CD4-positive, alpha-beta T cell (primary cell): ENCODE results near the gene ABCC2. TPM values are rescaled to one million over a fixed set of nuclear protein-coding genes. Genes with fewer than 3 reads are reported as not detected.
"Not testable (repeated sequence)": the region's sequence is repeated elsewhere in the genome, so short reads cannot be mapped to it uniquely, and the experiment has no call there.

ENCODE experiments used
- ATAC-seq: fragments of 200-7000 bp; cut with Tn5 transposase; one replicate; pipeline ENCODE4 v1.10.0; 2022; ENCODE audit warnings: mild to moderate bottlenecking; ENCODE audit not compliant: poor library complexity
- CTCF ChIA-PET: fragments of 350-600 bp; sonication (Branson Sonifier 250); formaldehyde crosslinking; loops from one replicate; lab custom pipeline; 2021; ENCODE audit warnings: antibody characterized with exemption, inconsistent platforms; lab: Charles Lee
- POLR2A ChIA-PET: fragments of 350-600 bp; sonication (Branson Sonifier 250); formaldehyde crosslinking; loops from one replicate; lab custom pipeline; 2021; ENCODE audit warnings: antibody characterized with exemption, inconsistent platforms; lab: Charles Lee
- DNase-seq, 14 experiments: peaks; one replicate each; pipeline ENCODE4 v3.0.0-alpha.2; 2013 to 2020; ENCODE audit warnings: mixed read lengths in 2 of 14
- H3K27ac ChIP-seq, 2 donors: one replicate each; pipeline versions ENCODE4 v1.5.1 to v1.7.0; 2013; ENCODE audit warnings: low read length in 2 of 2, low read depth in 1 of 2, mild to moderate bottlenecking in 1 of 2
- H3K27me3 ChIP-seq, 2 experiments: 1 replicate in 1 of 2; 2 replicates in 1 of 2; pipeline versions ENCODE4 v1.6.1 to v1.7.0; 2013; ENCODE audit warnings: low read length in 2 of 2, control low read depth in 1 of 2, mild to moderate bottlenecking in 1 of 2, moderate library complexity in 1 of 2; ENCODE audit not compliant: insufficient read depth in 2 of 2, control insufficient read depth in 1 of 2
- H3K36me3 ChIP-seq: one replicate; pipeline ENCODE4 v1.6.1; 2013; ENCODE audit warnings: low read length, control low read depth; ENCODE audit not compliant: insufficient read depth
- H3K4me1 ChIP-seq: one replicate; pipeline ENCODE4 v1.6.1; 2013; ENCODE audit warnings: low read length, control low read depth; ENCODE audit not compliant: insufficient read depth
- H3K4me3 ChIP-seq: one replicate; pipeline ENCODE4 v1.5.1; 2013; ENCODE audit warnings: mild to moderate bottlenecking, low read length, moderate library complexity
- H3K9me3 ChIP-seq, 2 experiments: 1 replicate in 1 of 2; 2 replicates in 1 of 2; pipeline versions ENCODE4 v1.6.1 to v1.7.0; 2013; ENCODE audit warnings: low read length in 2 of 2, mild to moderate bottlenecking in 2 of 2, control low read depth in 1 of 2, moderate library complexity in 1 of 2; ENCODE audit not compliant: control insufficient read depth in 1 of 2, insufficient read depth in 1 of 2
- H3K27ac Mint-ChIP-seq: one replicate; pipeline ENCODE4 v1.8.0; 2020; ENCODE audit warnings: mixed read lengths
- H3K27me3 Mint-ChIP-seq: one replicate; pipeline ENCODE4 v1.8.0; 2021; ENCODE audit warnings: mixed read lengths
- H3K36me3 Mint-ChIP-seq: one replicate; pipeline ENCODE4 v1.8.0; 2021; ENCODE audit warnings: low read depth, mixed read lengths
- H3K4me1 Mint-ChIP-seq: one replicate; pipeline ENCODE4 v1.8.0; 2021; ENCODE audit warnings: low read depth, mixed read lengths
- H3K4me3 Mint-ChIP-seq: one replicate; pipeline ENCODE4 v1.8.0; 2020; ENCODE audit warnings: mild to moderate bottlenecking, mixed read lengths
- H3K9me3 Mint-ChIP-seq: one replicate; pipeline ENCODE4 v1.8.0; 2020; ENCODE audit warnings: mixed read lengths
- intact Hi-C, 2 experiments: fragments of 100-400 bp; cut with DNase I in 1 of 2; cut with micrococcal nuclease in 1 of 2; formaldehyde crosslinking; loops; one replicate each; pipeline versions ENCODE4 v1.15.1 to v1.9.0; 2023 to 2025; cut with DNase I, micrococcal nuclease
- total RNA-seq, 174 experiments: library from RNA in 2 of 174; stranded (reverse) in 2 of 174; gene quantifications; one replicate each; pipeline ENCODE4 v1.2.3 and lab custom pipeline; 2021 to 2026
- TF ChIP-seq, protein P1 (sequence below): fragments of 200-600 bp; IDR thresholded peaks from one replicate; pipeline ENCODE4 v1.8.0; 2022; ENCODE audit warnings: antibody characterized with exemption, mild to moderate bottlenecking

ABCC2 gene
- total RNA-seq, 2 experiments from 2014 or later = 3.0 to 3.4 TPM

DNA sequence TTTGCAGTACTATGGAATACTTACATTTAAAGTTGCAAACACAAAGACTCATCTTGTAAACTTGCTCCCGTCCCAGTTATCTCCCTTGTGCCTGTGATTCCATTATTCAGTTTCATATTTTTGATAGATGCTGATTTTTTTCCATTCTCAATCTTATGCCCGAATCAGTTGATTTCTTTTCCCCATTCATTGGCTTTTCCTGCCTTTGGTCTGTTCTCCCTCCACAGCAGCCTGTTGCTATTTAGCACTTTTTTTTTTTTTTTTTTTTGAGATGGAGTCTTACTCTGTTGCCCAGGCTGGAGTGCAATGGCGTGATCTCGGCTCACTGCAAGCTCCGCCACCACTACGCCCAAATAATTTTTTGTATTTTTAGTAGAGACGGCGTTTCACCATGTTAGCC is 78.0 kb downstream of the ABCC2 start:
- DNase-seq (no peak), ATAC-seq (no peak)
- H3K4me1 Mint-ChIP-seq = no peaks in the 10 kb centered on the region
- H3K27ac Mint-ChIP-seq = no peak overlapping the region
- intact Hi-C loops = no loop called here
- TF ChIP-seq, protein P1, sequence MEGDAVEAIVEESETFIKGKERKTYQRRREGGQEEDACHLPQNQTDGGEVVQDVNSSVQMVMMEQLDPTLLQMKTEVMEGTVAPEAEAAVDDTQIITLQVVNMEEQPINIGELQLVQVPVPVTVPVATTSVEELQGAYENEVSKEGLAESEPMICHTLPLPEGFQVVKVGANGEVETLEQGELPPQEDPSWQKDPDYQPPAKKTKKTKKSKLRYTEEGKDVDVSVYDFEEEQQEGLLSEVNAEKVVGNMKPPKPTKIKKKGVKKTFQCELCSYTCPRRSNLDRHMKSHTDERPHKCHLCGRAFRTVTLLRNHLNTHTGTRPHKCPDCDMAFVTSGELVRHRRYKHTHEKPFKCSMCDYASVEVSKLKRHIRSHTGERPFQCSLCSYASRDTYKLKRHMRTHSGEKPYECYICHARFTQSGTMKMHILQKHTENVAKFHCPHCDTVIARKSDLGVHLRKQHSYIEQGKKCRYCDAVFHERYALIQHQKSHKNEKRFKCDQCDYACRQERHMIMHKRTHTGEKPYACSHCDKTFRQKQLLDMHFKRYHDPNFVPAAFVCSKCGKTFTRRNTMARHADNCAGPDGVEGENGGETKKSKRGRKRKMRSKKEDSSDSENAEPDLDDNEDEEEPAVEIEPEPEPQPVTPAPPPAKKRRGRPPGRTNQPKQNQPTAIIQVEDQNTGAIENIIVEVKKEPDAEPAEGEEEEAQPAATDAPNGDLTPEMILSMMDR = no peak
- POLR2A ChIA-PET = no interaction called here
- peaks cover 0 to 4% of the 10 kb centered on the region in 2 experiments for H3K27me3 ChIP-seq
- H3K27me3 Mint-ChIP-seq = peaks cover 47% of the 10 kb centered on the region
- CTCF ChIA-PET = interaction anchor here (1.5 kb wide), 1 partner anchor 15 kb away, joined by 6 read pairs; no protein-coding TSS in a partner anchor
- H3K9me3 ChIP-seq = no peaks in the 10 kb centered on the region
- H3K9me3 Mint-ChIP-seq = no peaks in the 10 kb centered on the region
- H3K27ac ChIP-seq = no peak overlapping the region
- H3K4me3 ChIP-seq = no peak overlapping the region
- H3K36me3 ChIP-seq = no peaks in the 10 kb centered on the region
- no peaks in the 10 kb centered on the region for H3K4me1 ChIP-seq
- H3K36me3 Mint-ChIP-seq = no peaks in the 10 kb centered on the region
- no peak overlapping the region for H3K4me3 Mint-ChIP-seq

DNA sequence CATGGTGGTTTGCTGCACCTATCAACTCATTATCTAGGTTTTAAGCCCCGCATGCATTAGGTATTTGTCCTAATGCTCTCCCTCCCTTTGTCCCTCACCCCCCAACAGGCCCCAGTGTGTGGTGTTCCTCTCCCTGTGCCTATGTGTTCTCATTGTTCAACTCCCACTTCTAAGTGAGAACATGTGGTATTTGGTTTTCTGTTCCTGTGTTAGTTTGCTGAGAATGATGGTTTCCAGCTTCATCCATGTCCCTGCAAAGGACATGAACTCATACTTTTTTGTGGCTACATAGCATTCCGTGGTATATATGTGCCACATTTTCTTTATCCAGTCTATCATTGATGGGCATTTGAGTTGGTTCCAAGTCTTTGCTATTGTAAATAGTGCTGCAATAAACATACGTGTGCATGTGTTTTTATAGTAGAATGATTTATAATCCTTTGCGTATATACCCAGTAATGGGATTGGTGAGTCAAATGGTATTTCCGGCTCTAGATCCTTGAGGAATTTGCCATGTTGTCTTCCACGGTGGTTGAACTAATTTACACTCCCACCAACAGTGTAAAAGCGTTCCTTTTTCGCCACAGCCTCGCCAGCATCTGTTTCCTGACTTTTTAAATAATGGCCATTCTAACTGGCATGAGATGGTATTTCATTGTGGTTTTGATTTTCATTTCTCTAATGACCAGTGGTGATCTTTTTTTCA is 81.2 kb downstream of the ABCC2 start:
- POLR2A ChIA-PET, H3K27ac Mint-ChIP-seq, CTCF ChIA-PET, DNase-seq, H3K27me3 ChIP-seq, H3K36me3 Mint-ChIP-seq, ATAC-seq, H3K4me3 Mint-ChIP-seq, H3K9me3 Mint-ChIP-seq, H3K36me3 ChIP-seq, H3K4me3 ChIP-seq, H3K4me1 Mint-ChIP-seq, H3K9me3 ChIP-seq, H3K4me1 ChIP-seq, intact Hi-C loops, H3K27ac ChIP-seq: not testable (repeated sequence)
- peaks cover 70% of the 10 kb centered on the region for H3K27me3 Mint-ChIP-seq

DNA sequence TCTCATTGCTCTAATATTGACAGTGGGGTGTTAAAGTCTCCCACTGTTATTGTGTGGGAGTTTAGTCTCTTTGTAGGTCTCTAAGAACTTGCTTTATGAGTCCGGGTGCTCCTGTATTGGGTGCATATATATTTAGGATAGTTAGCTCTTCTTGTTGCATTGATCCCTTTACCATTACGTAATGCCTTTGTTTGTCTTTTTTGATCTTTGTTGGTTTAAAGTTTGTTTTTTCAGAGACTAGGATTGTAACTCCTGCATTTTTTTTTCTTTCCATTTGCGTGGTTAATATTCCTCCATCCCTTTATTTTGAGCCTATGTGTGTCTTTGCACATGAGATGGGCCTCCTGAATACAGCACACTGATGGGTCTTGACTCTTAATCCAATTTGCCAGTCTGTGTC is 84.8 kb downstream of the ABCC2 start:
- peaks cover 24% of the 10 kb centered on the region for H3K4me1 Mint-ChIP-seq
- H3K27me3 ChIP-seq = peaks cover 25% of the 10 kb centered on the region in 2 experiments
- H3K27ac ChIP-seq, DNase-seq, H3K27ac Mint-ChIP-seq, H3K4me3 Mint-ChIP-seq, H3K9me3 Mint-ChIP-seq, H3K4me3 ChIP-seq, POLR2A ChIA-PET, intact Hi-C loops, H3K9me3 ChIP-seq, H3K36me3 ChIP-seq, H3K36me3 Mint-ChIP-seq, ATAC-seq: not testable (repeated sequence)
- H3K27me3 Mint-ChIP-seq = peaks cover 89% of the 10 kb centered on the region
- peaks cover 22% of the 10 kb centered on the region for H3K4me1 ChIP-seq
- CTCF ChIA-PET = interaction anchor here (1.2 kb wide), 1 partner anchor 22 kb away, joined by 3 read pairs; no protein-coding TSS in a partner anchor

DNA sequence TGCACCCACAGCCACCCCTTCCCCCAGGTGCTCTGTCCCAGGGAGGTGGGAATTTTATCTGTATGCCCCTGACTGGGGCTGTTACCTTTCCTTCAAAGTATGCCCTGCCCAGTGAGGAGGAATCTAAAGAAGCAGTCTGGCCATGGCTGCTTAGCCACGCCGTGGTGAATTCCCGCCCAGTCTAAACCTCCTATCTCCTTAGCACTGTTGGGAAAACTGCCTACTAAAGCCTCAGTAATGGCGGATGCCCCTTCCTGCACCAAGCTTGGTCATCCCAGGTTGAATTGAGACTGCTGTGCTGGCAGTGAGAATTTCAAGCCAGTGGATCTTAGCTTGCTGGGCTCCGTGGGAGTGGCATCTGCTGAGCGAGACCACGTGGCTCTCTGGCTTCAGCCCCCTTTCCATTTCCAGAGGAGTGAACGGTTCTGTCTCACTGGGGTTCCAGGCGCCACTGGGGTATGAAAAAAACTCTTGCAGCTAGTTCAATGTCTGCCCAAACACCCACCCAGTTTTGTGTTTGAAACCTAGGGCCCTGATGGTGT is 87.2 kb downstream of the ABCC2 start:
- DNase-seq (no peak), ATAC-seq (no peak)
- Histone ChIP-seq H3K4me1 (peaks cover 22% of the 10 kb centered on the region), H3K9me3 (peaks cover 0 to 8% of the 10 kb centered on the region in 2 experiments), H3K27ac (no peak overlapping the region), H3K36me3 (no peaks in the 10 kb centered on the region), H3K27me3 (peaks cover 43 to 49% of the 10 kb centered on the region in 2 experiments), H3K4me3 (no peak overlapping the region)
- CTCF ChIA-PET = interaction anchor here (0.5 to 2.8 kb wide), 2 partner anchors 140 to 623 kb away, joined by 3 to 7 read pairs; partner anchors contain the start of gene DNMBP
- intact Hi-C loops = no loop called here
- no peaks in the 10 kb centered on the region for H3K36me3 Mint-ChIP-seq
- H3K27ac Mint-ChIP-seq = no peak overlapping the region
- peaks cover 7% of the 10 kb centered on the region for H3K9me3 Mint-ChIP-seq
- no peak overlapping the region for H3K4me3 Mint-ChIP-seq
- TF ChIP-seq, protein P1 = no peak
- H3K4me1 Mint-ChIP-seq = peaks cover 24% of the 10 kb centered on the region
- POLR2A ChIA-PET = interaction anchor here (0.7 to 1.5 kb wide), 3 partner anchors 10 to 250 kb away, joined by 3 to 4 read pairs (median 3); no protein-coding TSS in a partner anchor
- peaks cover 93% of the 10 kb centered on the region for H3K27me3 Mint-ChIP-seq
